Left renal pelvis (tissue), 4 donors: Measurements from ENCODE around the gene SMU1. TPM values are rescaled to one million over a fixed set of nuclear protein-coding genes. Genes with fewer than 3 reads are reported as not detected.
"Not testable (repeated sequence)": the region's sequence is repeated elsewhere in the genome, so short reads cannot be mapped to it uniquely, and the experiment has no call there.

Source experiments
- DNase-seq, 4 donors: peaks; one replicate each; pipeline ENCODE4 v3.0.0-alpha.2; 2013; ENCODE audit warnings: low read depth in 4 of 4, low spot score in 3 of 4
- polyA plus RNA-seq, 4 donors: library from polyadenylated mRNA; unstranded; fragments of 120-200 nt; gene quantifications; one replicate each; pipeline ENCODE4 v1.2.1, GENCODE V29; 2013; ENCODE audit not compliant: insufficient read length in 4 of 4

The SMU1 gene
- polyA plus RNA-seq, 4 donors, result 23.3 to 31.3 (median 26.5) TPM

GRCh38 chr9:33019797-33020196, 56.7 kb downstream of the SMU1 start:
- no peak for DNase-seq

GRCh38 chr9:33017283-33018041, 59.0 kb downstream of the SMU1 start:
- no peak for DNase-seq

DNA sequence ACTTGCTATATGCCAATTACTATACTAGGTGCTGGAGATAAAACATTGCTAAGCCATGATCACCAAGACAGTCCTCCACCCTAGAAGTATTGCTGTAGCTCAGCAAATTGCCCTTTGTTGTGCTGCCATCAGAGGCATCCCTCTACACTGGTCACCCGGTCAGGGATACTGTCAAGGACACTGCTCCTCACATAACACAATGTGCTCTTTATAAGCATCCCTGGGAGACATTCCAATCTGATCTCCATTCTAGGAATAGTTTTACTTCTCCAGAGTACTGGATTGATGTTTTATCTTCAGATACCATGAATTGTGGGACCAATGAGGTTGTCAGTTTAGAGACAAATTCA, 61.8 kb downstream of the SMU1 start:
- DNase-seq, result no peak

DNA sequence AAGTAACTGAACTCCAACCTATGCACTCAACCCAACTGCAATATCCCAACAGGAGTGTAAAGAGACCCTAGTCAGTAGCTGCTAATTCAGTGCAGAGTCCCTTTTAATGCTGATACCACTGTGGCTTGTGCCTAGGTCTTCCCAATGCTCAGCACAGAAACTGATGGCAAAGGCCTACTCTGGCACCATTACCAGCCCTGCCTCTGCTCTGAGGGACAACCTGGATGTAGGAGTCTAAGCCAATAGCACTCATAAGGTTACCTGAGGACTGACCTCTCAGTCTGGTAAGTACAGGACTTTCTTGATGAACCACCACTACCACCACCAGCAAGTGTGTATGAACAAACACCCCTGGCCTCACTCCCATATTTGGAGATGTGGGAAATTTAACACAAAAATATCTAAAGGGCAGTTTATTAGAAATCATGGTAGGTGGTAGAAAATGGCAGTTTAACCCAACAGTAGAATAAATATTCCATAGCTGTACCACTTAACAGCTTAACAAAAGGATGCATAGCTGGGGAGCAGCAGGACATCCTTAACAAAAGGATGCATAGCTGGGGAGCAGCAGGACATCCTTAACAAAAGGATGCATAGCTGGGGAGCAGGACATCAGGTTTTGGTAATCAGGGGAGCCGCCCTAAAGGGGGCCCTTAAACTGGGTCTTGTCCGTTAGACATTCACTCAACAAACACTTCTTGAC, 62.4 kb downstream of the SMU1 start:
- no peak for DNase-seq

DNA sequence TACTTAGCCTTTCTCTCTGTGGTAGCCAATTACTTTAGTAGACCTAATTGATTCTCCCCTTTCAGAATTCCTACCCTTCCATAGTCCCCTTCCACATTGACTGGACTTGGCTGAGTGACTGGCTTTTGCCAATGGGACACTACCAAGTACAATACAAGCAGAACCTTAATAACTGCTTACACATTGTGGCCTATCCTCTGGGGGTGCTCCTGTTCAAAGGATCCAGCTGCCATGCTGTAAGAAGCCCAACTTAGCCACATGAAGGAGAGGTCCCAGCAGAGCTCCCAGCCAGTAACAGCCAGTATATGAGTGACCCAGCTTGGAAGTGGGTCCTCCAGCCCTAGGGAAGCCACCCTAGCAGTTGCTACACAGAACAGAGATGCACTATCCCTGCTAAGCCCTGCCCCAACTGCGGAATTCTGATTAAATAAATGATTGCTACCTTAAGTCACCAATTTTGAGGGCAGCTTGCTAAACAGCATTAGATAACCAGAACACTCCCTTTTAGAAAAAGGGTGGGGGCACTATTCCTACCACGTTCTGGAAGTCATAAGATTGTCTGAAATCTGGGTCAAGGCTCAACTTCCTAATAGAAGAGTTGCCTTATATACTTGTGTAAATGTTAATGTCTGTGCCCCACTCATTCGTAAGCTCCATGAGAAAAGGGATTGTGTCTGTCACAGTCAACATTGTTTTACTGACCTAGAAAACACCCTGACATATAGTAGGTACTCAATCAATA, 64.0 kb downstream of the SMU1 start:
- no peak for DNase-seq

GRCh38 chr9:33011831-33012230, 64.6 kb downstream of the SMU1 start:
- DNase-seq, result no peak

DNA sequence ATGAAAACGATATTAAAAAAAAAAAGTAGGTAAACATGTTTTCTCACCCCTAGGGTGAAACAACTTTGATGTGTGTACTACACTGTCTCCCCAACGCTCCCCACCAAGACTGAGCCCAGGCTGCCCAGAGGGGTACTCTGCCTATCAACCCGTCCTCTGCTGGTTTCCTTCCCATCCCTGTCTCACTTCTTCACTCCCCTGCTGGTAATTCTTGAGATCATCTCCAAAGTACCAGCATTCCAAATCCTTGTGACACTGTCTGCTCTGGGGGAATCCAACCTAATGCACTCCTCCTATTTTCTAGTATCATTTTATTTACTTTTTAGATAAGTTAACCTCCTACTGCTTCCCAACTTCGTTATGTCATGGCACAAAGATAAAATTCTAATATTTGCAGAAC, 68.7 kb downstream of the SMU1 start:
- DNase-seq, result no peak

DNA sequence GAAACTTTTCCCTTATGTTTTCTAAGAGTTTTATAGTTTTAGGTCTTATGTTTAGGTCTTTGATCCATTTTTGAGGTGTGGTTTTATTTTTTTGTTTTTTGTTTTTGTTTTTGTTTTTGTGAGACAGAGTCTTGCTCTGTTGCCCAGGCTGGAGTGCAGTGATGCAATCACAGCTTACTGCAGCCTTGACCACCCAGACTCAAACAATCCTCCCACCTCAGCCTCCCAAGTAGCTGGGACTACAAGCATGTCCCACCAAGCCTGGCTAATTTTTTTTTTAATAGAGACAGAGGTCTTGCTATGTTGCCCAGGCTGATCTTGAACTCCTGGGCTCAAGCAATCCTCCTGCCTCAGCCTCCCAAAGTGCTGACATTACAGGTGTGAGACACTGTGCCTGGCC, 71.1 kb downstream of the SMU1 start:
- DNase-seq, result not testable (repeated sequence)

DNA sequence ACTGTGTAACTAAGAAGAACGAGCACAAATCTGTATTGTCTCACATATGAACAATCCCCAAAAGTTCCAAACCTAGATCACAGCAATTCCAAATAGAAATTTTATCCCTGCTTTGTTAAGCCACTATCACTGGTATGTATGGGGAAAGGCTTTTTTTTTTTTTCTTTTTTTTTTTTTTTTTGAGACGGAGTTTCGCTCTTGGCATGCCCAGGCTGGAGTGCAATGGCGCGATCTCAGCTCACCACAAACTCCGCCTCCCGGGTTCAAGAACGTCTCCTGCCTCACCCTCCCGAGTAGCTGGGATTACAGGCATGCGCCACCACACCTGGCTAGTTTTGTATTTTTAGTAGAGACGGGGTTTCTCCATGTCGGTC, 75.8 kb downstream of the SMU1 start:
- not testable (repeated sequence) for DNase-seq

- no peak for DNase-seq
These were observed 83.8 kb downstream of the SMU1 start for GRCh38 chr9:32992595-32993238.

DNA sequence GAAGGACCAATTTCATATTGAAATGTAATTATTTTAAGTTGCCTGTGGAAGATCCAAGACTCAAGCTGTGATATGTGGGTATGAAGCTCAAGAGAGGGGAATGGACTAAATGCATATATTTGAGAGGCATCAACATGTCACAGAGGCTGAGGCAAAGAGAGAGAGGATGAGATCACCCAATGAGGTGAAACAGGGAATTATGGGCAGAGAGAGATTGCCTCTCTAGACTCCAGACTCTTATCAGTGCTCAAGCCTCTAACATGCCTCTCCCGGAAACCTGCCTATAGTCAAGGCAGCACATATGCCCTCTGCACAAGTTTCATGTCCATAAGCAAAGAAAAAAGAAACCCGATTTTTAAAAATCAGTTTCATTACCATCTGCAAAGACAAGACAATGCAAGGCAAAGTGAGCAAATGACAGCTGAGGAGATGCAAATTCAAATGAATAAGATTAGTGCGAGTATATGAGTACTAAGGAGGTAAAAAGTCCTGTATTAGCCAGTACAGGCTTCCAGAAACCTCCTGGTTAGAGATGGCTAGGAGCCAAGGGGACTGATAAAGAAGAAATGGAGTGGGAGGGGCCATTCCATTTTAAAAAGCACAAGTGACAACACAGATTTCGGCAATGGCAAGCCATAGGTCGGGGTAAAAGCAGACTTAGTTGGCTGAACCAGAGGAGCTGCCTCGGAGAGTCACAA, 84.4 kb downstream of the SMU1 start:
- no peak for DNase-seq

Other genes with a start within 250 kb of the SMU1 start
- gene APTX, start 75.0 kb downstream of the SMU1 start, polyA plus RNA-seq, result 10 to 100 TPM; 28.7 to 49.8 (median 46.0) TPM
- 100 to 1,000 TPM; 216 to 271 (median 249) TPM for gene DNAJA1, start 51.4 kb downstream of the SMU1 start, polyA plus RNA-seq
- 100 to 1,000 TPM in 2 of 4 donors, 10 to 100 TPM in 2; 85.5 to 131 (median 100.0) TPM for gene B4GALT1, start 90.7 kb upstream of the SMU1 start, polyA plus RNA-seq
- gene SPINK4, start 163.5 kb upstream of the SMU1 start, polyA plus RNA-seq, result not detected
- gene BAG1, start 188.0 kb upstream of the SMU1 start, polyA plus RNA-seq, result 10 to 100 TPM; 47.4 to 83.5 (median 79.5) TPM
- 100 to 1,000 TPM in 3 of 4 donors, 10 to 100 TPM in 1; 98.9 to 143 (median 118) TPM for gene CHMP5, start 188.4 kb upstream of the SMU1 start, polyA plus RNA-seq
- gene NFX1, start 213.8 kb upstream of the SMU1 start, polyA plus RNA-seq, result 10 to 100 TPM; 28.6 to 36.0 (median 32.7) TPM